GM19043 (cell line): Measurements from ENCODE around the gene CD164L2.

ENCODE experiments used
- ATAC-seq: cut with Tn5 transposase; IDR thresholded peaks from one replicate; pipeline ENCODE4 v1.9.1; 2021; ENCODE audit warnings: low read depth; ENCODE audit not compliant: unreplicated experiment

CD164L2 gene

DNA sequence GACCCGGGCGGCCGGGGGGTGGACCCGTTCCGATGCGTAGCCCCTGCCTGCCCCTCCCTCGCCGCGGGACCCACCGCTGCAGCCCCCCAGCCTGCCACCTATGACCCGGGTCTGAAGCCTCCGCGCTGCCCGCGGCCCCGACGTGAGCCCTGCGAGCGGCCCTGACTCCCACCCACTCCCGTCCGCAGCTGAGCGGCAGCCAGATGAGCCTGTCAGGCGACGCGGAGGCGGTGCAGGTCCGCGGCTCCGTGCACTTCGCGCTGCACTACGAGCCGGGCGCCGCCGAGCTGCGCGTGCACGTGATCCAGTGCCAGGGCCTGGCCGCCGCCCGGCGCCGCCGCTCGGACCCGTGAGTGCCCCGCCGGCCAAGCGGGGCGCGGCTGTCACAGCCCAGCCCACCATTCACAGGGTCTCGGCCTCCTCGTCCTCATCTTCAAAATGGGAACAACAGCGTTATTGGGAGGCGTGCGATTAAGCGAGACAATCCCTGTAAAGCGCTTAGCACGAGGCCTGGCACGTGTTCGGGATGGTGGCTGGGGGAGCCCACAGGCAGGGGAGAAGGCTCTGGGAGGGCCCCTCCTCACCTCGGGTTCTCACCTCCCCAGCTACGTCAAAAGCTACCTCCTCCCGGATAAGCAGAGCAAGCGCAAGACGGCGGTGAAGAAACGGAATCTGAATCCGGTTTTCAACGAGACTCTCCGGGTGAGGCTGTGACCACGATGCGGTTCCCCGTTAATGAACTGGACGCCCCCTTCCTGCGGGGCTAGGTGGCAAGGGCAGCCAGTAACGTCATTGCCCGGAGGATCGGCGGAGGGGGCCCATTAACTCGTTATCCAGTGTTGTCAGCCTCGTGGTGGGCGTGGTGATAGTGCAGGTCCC, 33.1 kb downstream of the CD164L2 start:
- no peak for ATAC-seq

GRCh38 chr1:27348861-27349783, 34.0 kb downstream of the CD164L2 start:
- ATAC-seq = no peak

DNA sequence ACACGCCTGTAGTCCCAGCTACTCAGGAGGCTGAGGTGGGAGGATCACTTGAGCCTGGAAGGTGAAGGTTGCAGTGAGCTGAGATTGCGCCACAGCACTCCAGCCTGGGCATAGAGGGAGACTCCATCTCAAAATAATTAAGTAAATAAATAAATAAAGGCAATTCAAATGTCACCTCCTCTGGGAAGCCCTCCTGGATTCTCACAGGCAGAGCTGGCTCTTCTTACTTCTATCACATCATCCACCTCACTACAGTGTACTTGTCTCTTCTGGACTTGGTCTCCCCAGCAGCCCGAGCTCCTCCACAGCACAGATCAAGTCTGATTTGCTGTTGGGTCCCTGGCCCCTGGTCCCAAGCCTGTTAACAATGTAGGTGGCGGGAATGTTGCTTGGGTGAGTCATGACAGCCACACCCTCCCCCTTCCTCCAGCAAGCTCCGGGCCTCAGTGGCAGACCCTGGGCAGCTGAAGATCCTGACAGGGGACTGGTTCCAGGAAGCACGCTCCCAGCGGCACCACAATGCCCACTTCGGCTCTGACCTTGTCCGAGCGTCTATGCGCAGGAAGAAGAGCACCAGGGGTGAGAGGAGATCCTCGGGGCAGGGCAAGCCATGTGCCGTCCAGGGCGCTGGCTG, 36.0 kb downstream of the CD164L2 start:
- ATAC-seq = no peak

GRCh38 chr1:27346357-27346756, 36.8 kb downstream of the CD164L2 start:
- no peak for ATAC-seq

DNA sequence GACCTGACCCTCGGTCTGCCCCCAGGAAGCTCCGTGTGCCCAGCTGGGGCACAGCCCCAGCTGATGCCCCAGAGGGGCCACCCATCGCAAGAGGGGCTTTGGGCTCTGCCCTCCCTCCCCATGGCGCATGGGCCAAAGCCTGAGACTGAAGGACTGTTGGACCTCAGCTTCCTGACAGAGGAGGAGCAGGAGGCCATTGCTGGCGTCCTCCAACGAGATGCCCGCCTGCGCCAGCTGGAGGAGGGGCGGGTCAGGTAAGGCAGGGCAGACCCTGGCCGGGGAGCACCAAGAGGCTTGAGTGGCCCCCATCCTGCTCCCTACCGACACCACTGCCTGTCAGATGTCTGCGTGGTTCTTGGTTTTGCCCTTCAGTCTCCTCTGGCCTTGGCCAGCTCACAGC, 37.9 kb downstream of the CD164L2 start:
- ATAC-seq = no peak

DNA sequence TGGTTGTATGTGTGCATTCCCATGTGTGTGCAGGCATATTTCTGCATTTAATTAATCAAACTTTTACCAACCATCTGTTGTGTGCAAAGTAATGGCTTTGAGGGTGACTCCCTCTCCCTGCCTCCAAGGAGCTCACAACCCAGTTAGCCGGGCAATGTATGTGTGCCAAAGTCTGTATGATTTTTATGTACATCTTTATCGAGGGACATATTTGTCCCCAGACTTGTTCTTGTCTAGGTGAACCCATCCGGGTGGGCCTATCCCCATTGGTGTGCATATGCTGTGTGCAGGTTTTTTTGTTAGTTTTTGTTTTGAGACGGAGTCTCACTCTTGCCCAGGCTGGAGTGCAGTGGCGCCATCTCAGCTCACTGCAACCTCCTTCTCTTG, 39.5 kb downstream of the CD164L2 start:
- no peak for ATAC-seq

DNA sequence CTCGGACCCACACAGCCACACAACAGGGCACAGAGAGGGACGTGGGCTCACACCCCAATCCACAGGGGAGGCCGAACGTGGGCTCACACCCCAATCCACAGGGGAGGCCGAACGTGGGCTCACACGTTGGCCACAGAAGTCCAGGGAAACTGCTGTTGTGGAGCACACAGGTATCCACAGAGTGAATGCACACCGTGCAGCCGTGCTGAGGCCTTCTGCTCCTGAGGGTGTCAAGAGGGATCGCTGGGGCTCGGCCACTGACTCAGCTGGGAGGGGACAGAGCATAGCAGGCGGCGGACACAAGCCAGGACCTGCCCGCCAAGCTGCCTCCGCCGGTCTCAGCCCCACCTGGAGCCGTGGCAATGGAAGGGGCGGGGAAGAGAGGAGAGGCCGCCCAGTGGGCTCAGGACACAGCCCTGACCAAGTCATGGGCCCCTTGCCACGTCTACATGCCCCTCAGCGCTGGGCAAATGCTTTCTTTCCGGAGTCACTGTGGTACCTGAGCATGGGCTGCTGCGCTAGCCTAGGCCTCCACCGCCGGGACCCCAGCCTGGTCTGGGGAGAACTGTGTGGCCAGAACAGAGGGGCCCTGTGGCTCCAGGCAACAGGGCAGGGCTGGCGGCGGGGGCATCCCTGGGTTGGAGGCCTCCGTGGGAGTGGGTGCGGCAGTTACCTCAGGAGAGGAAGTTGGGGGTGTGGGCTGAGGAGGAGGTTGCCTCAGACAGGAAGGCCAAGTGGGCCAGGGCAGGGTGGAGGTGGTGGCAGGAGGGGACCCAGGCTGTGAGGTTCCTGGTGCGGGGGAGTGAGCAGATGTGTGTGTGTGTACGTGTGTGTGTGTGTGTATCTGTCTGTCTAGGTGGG, 40.1 kb downstream of the CD164L2 start:
- no peak for ATAC-seq

GRCh38 chr1:27342391-27342777, 40.7 kb downstream of the CD164L2 start:
- peak; percentile 12 for ATAC-seq

DNA sequence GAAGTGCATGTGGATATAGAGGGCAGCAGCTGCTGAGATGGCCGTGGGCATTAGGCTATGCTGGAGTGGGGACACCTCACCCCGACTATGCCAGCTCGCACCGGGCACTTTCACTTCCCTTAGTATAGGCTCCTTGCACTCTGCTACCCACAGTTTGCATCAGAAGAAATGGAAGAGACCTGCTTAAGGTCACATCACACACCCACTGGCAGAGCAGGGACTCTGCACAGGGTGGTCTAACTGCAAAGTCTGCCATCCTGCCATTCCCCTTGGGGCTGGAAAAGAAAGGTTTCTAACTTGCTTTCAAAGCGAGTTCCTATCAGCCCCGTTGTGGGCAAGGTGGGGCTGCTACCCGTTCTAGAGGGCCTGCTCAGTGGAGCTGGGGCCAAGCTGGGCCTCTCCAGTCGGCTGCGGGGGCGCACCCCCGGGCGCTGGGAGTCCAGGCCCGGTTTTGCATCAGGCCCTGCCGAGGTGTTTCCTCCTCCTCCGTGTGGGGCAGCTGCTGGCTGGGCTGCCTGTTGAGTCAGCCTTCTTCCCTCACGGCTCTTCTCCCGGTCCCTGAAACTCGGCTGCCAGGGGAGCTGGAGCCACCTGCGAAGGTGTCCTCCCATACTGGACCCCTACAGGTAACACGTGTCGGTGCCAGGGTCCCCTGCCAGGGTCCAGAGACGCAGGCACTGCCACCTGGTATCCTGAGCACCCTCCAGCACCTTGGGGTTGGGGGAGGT, 41.4 kb downstream of the CD164L2 start, which contains the start of gene SYTL1:
SYTL1 (plus strand) TSS at position 498 of the 728 bp plus-strand sequence. CDS start 3,313 bp downstream, outside the sequence.
- ATAC-seq = peak; percentile 52

GRCh38 chr1:27339213-27339612, 43.9 kb downstream of the CD164L2 start:
- ATAC-seq = no peak

DNA sequence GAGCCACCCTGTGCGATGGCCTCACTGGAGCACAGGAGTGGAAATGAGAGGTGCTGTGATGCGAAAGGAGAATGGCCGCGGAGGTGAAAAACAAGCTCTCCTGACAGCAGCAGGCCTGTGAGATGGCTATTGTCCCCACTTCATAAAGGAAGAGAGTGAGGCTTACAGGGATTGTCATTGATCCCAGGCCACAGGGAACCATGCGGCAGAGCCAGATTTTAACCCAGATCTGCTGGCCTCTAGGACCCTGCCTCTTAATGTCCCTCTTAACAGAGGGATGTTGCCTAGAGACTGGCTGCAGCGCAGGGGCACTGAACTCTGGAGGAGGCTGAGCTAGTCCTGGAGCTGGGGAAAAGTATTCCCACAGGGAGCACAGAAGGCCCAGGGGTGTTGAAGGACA, 44.4 kb downstream of the CD164L2 start:
- no peak for ATAC-seq

- no peak for ATAC-seq
Observed at GRCh38 chr1:27336756-27337155, 46.4 kb downstream of the CD164L2 start.

DNA sequence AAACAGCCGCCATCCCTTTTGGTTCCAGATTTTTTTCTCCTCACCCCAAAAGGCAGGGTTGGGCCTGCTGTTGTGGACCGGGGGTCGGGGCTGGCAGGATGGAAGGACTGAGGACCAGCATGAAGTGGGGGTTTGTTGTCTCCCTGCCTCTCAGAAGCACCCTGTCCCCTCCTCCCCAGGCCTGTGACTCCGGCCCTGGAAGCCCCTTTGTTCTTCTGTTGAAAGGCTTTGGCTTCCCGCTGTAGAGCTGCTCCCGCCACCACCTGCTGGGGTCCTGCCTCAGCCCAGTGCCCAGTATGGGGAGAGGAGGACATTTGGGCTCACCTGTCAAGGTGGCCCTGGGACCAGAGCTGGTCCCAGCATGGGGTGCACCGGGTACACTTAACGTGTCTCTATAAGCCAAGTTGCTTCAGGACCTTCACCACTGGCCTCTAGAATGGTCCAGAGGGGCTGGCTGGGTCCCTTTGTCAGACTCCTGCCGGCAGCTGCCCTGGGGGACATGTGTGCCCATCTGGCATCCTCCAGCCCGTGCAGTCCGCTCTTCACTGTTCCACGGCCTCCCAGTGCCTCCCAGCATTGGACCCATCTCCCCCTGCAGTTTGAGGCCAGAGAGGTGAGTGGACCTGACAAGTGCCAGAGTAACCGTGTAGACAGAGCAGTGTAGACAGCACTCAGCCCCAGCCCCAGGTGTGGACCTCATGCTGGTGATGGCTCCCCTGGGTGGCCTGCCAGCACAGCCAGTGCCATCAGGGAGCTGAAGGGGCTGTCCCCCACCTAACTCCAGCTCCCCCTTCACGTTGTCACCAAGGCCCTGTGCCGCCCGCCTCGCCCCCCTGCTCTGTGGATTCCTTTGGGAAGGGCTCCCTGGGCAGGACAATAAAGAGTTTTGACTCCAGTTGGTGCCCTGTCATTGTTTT, 47.4 kb downstream of the CD164L2 start:
- ATAC-seq = no peak

DNA sequence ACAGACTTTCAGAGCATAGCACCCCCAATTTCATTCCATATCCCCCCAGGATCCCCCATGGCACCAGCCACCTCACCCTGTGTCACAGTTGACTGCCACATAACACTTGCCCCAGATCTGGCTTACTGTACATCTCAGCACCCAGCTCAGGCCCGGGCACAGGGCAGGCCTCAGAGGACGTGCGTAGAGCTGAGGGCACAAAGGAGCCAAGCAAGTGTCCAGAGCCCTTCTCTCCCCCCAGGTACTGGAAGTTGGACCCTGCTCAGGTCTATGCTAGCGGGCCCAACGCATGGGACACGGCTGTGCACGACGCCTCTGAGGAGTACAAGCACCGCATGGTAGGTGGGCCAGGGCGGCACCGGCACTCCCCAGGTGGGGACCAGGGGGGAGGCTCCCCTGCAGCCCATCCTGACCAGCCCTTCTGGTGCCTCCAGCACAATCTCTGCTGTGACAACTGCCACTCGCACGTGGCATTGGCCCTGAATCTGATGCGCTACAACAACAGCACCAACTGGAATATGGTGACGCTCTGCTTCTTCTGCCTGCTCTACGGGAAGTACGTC, 49.3 kb downstream of the CD164L2 start:
- ATAC-seq = no peak

- ATAC-seq = no peak
Observed at GRCh38 chr1:27332536-27333281, 50.4 kb downstream of the CD164L2 start.

DNA sequence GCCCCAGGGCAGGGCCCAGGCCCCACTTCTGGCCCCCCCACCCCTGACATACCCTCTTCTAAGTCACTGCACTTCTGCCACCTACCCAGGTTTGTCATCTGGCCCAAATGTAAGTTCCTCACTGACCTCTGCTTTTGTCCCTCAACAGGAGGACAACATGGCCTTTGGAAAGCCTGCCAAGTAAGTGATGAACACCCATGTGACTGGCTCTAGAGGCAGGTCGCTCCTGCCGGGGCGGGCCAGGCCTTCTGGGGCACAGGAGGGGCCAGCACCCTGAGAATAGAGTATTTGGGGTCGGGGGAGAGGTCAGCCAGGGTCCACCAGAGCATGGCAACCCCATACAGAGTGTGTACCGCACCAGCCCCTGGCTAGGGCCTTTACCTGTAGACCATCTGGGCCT, 51.2 kb downstream of the CD164L2 start:
- ATAC-seq = no peak

DNA sequence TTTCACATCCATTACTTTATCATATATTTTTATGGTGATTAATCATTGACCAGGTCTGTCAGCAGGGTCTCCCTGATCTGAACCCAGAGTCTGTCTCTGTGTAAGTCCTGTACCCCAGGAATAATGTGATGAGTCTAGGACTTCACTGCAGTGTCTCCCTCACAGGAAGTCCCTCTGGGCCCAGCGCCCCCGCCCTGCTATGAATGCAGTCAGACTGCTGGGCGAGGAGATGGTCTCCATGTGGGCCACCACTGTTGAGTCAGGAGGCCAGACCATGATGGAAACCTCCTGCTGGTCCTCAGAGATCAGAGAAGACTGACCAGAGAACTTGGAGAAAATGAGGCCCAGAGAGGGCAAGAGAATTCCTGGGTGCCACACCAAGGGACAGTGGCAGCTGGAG, 51.7 kb downstream of the CD164L2 start:
- no peak for ATAC-seq
